ENCODE results near the gene GUK1. TPM values are rescaled to one million over a fixed set of nuclear protein-coding genes. Genes with fewer than 3 reads are reported as not detected.

The GUK1 gene
- total RNA-seq, 3 donors from 2014 or later (not counting 1 experiment from before 2014, with no cell fraction given): 292 to 313 (median 308) TPM

- H3K9me3 ChIP-seq (ENCODE audit: control insufficient read depth, insufficient read depth, low read length): peaks cover 2% of the 10 kb centered on the region
- no peak for ATAC-seq
- H3K27ac ChIP-seq (ENCODE audit: low read length): no peak overlapping the region
- Mint-ChIP-seq H3K4me3 (no peak overlapping the region), H3K27ac (peak overlapping the region; percentile 33 to 64), H3K9me3 (no peaks in the 10 kb centered on the region), H3K36me3 (no peaks in the 10 kb centered on the region), H3K27me3 (ENCODE audit: low read depth in 2 of 2) (no peaks in the 10 kb centered on the region), H3K4me1 (peaks cover 19 to 21% of the 10 kb centered on the region in 2 donors)
- no peaks in the 10 kb centered on the region for H3K27me3 ChIP-seq (ENCODE audit: control insufficient read depth, insufficient read depth, low read length)
- TF ChIP-seq, protein P1, sequence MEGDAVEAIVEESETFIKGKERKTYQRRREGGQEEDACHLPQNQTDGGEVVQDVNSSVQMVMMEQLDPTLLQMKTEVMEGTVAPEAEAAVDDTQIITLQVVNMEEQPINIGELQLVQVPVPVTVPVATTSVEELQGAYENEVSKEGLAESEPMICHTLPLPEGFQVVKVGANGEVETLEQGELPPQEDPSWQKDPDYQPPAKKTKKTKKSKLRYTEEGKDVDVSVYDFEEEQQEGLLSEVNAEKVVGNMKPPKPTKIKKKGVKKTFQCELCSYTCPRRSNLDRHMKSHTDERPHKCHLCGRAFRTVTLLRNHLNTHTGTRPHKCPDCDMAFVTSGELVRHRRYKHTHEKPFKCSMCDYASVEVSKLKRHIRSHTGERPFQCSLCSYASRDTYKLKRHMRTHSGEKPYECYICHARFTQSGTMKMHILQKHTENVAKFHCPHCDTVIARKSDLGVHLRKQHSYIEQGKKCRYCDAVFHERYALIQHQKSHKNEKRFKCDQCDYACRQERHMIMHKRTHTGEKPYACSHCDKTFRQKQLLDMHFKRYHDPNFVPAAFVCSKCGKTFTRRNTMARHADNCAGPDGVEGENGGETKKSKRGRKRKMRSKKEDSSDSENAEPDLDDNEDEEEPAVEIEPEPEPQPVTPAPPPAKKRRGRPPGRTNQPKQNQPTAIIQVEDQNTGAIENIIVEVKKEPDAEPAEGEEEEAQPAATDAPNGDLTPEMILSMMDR (IDR thresholded peaks at IDR 0.05): no peak
- 81% methylated on average over 11 of the region's 12 CpGs for WGBS (ENCODE audit: insufficient coverage)
- intact Hi-C loops (cut with micrococcal nuclease): no loop called here
- no peak for DNase-seq
- peaks cover 24% of the 10 kb centered on the region for H3K4me1 ChIP-seq (ENCODE audit: control insufficient read depth, insufficient read depth, low read length)
- peaks cover 2% of the 10 kb centered on the region for H3K36me3 ChIP-seq (ENCODE audit: control insufficient read depth, insufficient read depth, low read length)
- H3K4me3 ChIP-seq (ENCODE audit: low read length): no peak overlapping the region
Observed at GRCh38 chr1:228178737-228179684, 38.9 kb downstream of the GUK1 start.

DNA sequence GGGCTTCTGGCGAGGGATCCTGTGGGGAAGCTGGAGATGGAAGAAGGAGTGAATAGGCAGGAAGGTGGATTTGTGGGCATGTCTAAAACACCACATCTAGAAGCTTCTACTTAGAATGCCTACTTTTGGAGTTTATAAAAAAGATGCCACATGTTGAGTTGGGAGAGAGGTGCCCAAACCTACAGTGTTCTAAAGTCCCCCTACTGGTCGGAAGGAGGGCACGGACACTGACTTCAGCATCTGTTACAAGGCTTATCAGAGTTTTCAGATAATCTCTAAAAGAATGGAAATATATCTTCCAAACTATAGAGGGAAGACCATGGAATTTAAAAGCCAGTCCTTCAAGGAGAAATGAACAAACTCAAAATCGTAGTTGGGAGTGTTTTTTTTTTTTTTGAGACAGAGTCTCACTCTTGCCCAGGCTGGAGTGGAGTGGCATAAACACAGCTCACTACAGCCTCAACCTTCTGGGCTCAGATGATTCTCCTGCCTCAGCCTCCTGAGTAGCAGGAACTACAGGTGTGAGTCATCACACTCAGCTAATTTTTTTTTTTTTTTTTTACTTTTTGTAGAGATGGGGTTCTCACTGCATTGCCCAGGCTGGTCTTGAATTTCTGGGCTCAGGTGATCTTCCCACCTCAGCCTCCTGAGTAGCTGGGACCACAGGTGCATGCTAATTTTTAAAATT is 40.3 kb downstream of the GUK1 start:
- Mint-ChIP-seq H3K9me3 (no peaks in the 10 kb centered on the region), H3K36me3 (no peaks in the 10 kb centered on the region), H3K27me3 (ENCODE audit: low read depth in 2 of 2) (no peaks in the 10 kb centered on the region), H3K4me1 (peaks cover 22 to 24% of the 10 kb centered on the region in 2 donors), H3K4me3 (no peak overlapping the region), H3K27ac (no peak overlapping the region)
- 100% methylated on average over 3 of the region's 4 CpGs for WGBS (ENCODE audit: insufficient coverage)
- Histone ChIP-seq H3K4me3 (ENCODE audit: low read length) (no peak overlapping the region), H3K27me3 (ENCODE audit: control insufficient read depth, insufficient read depth, low read length) (no peaks in the 10 kb centered on the region), H3K4me1 (ENCODE audit: control insufficient read depth, insufficient read depth, low read length) (peaks cover 28% of the 10 kb centered on the region), H3K9me3 (ENCODE audit: control insufficient read depth, insufficient read depth, low read length) (no peaks in the 10 kb centered on the region), H3K27ac (ENCODE audit: low read length) (no peak overlapping the region), H3K36me3 (ENCODE audit: control insufficient read depth, insufficient read depth, low read length) (no peaks in the 10 kb centered on the region)
- intact Hi-C loops (cut with micrococcal nuclease): no loop called here
- TF ChIP-seq, protein P1 (IDR thresholded peaks at IDR 0.05): no peak
- DNase-seq (peak in 1 of 2 donors; percentile 49), ATAC-seq (no peak)

DNA sequence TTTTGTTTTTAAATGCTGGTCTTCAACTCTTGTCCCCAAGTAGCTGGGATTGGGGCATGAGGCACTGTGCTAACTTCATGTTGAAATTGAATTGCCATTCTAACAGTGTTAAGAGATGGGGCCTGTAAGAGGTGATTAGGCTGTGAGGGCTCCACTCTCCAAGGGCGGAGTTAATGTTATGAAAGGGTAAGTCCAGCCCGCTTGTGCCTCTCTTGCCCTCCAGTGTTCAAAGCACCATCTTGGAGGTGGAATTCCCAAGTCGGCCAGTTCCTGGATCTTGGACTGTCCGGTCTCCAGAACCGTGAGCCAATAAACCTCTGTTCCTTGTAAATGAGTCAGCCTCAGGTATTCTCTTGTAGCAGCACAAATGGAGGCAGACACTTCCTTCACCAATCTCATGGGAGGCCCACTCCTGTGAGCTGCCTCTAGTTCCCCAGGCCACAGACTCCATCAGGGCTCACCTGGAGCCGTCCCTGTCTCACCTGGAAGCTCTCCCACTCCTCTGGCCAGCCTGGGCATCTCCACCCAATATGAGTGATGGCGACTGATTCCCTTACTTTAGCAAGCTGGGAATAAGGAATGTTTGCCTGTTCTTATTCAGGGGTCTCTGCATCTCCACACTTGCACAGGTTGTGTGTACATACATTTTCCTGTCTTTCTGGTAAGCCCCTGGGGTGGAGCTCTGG is 41.0 kb downstream of the GUK1 start:
- WGBS (ENCODE audit: insufficient coverage): 97% methylated on average over 7 of the region's 7 CpGs
- intact Hi-C loops (cut with micrococcal nuclease): no loop called here
- Histone ChIP-seq H3K27me3 (ENCODE audit: control insufficient read depth, insufficient read depth, low read length) (no peaks in the 10 kb centered on the region), H3K4me3 (ENCODE audit: low read length) (no peak overlapping the region), H3K9me3 (ENCODE audit: control insufficient read depth, insufficient read depth, low read length) (no peaks in the 10 kb centered on the region), H3K27ac (ENCODE audit: low read length) (no peak overlapping the region), H3K4me1 (ENCODE audit: control insufficient read depth, insufficient read depth, low read length) (peaks cover 35% of the 10 kb centered on the region), H3K36me3 (ENCODE audit: control insufficient read depth, insufficient read depth, low read length) (no peaks in the 10 kb centered on the region)
- Mint-ChIP-seq H3K27ac (no peak overlapping the region), H3K4me3 (no peak overlapping the region), H3K27me3 (ENCODE audit: low read depth in 2 of 2) (no peaks in the 10 kb centered on the region), H3K36me3 (no peaks in the 10 kb centered on the region), H3K4me1 (peaks cover 29 to 31% of the 10 kb centered on the region in 2 donors), H3K9me3 (no peaks in the 10 kb centered on the region)
- DNase-seq (no peak), ATAC-seq (no peak)
- TF ChIP-seq, protein P1 (IDR thresholded peaks at IDR 0.05): no peak

Data from natural killer cell (primary cell).